Measurements from ENCODE around the gene PTTG1. TPM values are rescaled to one million over a fixed set of nuclear protein-coding genes. Genes with fewer than 3 reads are reported as not detected.

The PTTG1 gene
- total RNA-seq, 6 donors from 2014 or later = 4.3 to 34.8 (median 9.6) TPM

DNA sequence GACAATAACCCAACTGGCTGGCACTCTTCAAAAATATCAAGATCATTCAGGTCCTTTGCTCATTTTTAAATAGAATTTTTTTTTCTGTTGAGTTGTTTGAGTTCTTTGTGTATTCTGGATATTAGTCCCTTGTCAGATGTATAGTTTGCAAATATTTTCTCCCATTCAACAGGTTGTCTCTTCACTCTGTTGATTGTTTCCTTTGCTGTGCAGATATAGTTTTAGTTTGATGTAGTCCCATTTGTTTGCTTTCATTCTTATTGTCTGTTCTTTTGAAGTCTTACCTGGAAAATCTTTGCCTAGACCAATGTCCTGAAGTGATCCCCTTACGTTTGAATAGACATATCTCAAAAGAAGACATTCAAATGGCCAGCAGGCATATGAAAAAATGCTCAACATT lies 22.8 kb downstream of the PTTG1 start:
- no peak overlapping the region for H3K4me3 ChIP-seq
- H3K27ac ChIP-seq = no peak overlapping the region
- TF ChIP-seq POLR2A (IDR thresholded peaks at IDR 0.05) = no peak
- TF ChIP-seq POLR2AphosphoS5 (IDR thresholded peaks at IDR 0.05) = no peak
- no peak for TF ChIP-seq EP300 (IDR thresholded peaks at IDR 0.05)
- TF ChIP-seq, protein P1, sequence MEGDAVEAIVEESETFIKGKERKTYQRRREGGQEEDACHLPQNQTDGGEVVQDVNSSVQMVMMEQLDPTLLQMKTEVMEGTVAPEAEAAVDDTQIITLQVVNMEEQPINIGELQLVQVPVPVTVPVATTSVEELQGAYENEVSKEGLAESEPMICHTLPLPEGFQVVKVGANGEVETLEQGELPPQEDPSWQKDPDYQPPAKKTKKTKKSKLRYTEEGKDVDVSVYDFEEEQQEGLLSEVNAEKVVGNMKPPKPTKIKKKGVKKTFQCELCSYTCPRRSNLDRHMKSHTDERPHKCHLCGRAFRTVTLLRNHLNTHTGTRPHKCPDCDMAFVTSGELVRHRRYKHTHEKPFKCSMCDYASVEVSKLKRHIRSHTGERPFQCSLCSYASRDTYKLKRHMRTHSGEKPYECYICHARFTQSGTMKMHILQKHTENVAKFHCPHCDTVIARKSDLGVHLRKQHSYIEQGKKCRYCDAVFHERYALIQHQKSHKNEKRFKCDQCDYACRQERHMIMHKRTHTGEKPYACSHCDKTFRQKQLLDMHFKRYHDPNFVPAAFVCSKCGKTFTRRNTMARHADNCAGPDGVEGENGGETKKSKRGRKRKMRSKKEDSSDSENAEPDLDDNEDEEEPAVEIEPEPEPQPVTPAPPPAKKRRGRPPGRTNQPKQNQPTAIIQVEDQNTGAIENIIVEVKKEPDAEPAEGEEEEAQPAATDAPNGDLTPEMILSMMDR (IDR thresholded peaks at IDR 0.05) = no peak
- ATAC-seq (ENCODE audit: low FRiP score in 2 of 2) (no peak), DNase-seq (no peak)
- H3K27me3 ChIP-seq = no peaks in the 10 kb centered on the region
- peaks cover 0 to 3% (median 0%) of the 10 kb centered on the region in 4 donors for H3K4me1 ChIP-seq
- WGBS, 2 donors = 82 to 85% methylated on average over 1 of the region's 1 CpG
- no peaks in the 10 kb centered on the region for H3K36me3 ChIP-seq
- no peaks in the 10 kb centered on the region for H3K9me3 ChIP-seq

DNA sequence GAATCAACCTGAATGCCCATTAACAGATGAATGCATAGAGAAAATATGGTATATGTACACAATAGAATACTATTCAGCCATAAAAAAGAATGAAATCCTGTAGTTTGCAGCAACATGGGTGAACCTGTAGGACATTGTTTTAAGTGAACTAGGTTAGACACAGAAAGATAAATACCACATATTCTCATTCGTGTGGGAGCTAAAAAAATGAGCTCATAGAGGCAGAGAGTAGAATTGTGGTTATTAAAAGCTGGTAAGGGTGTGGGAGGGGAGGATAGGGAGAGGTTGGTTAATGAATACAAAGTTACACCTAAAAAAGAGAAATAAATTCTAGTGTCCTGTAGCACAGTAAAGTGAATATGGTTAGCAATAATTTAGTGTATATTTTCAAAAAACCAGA lies 23.5 kb downstream of the PTTG1 start:
- H3K27ac ChIP-seq = no peak overlapping the region
- no peak overlapping the region for H3K4me3 ChIP-seq
- H3K9me3 ChIP-seq = no peaks in the 10 kb centered on the region
- no peak for DNase-seq
- H3K4me1 ChIP-seq = peaks cover 0 to 3% (median 0%) of the 10 kb centered on the region in 4 donors
- no peaks in the 10 kb centered on the region for H3K27me3 ChIP-seq
- WGBS, 2 donors = 77 to 80% methylated on average over 1 of the region's 1 CpG
- H3K36me3 ChIP-seq = no peaks in the 10 kb centered on the region
- TF ChIP-seq, protein P1 (IDR thresholded peaks at IDR 0.05) = no peak
- no peak for TF ChIP-seq POLR2A (IDR thresholded peaks at IDR 0.05)
- no peak for TF ChIP-seq EP300 (IDR thresholded peaks at IDR 0.05)
- TF ChIP-seq POLR2AphosphoS5 (IDR thresholded peaks at IDR 0.05) = no peak
- ATAC-seq (ENCODE audit: low FRiP score in 2 of 2) = no peak

DNA sequence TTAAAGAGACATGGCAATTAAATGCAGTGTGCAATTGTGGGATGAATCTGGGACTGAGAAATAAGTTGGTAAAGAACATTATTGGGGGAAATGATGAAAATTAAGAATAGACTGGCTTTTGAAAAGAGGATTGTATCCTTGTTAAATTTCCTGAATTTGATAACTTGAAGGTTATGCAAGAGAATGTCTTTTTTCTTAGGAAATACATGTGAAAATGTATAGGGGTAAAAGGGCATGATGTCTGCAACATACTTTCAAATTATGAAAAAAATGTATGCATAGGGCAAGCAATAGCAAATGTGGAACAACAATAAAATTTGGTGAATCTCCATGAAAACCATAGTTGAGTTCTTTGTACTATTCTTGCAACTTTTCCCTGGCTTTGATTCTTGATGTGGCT lies 24.1 kb downstream of the PTTG1 start:
- no peaks in the 10 kb centered on the region for H3K9me3 ChIP-seq
- H3K27me3 ChIP-seq = no peaks in the 10 kb centered on the region
- no peak for ATAC-seq (ENCODE audit: low FRiP score in 2 of 2)
- TF ChIP-seq POLR2AphosphoS5 (IDR thresholded peaks at IDR 0.05) (no peak), POLR2A (IDR thresholded peaks at IDR 0.05) (no peak), EP300 (IDR thresholded peaks at IDR 0.05) (no peak)
- TF ChIP-seq, protein P1 (IDR thresholded peaks at IDR 0.05) = no peak
- no peak overlapping the region for H3K4me3 ChIP-seq
- H3K4me1 ChIP-seq = peaks cover 0 to 3% (median 0%) of the 10 kb centered on the region in 4 donors
- H3K27ac ChIP-seq = no peak overlapping the region
- no peaks in the 10 kb centered on the region for H3K36me3 ChIP-seq
- DNase-seq = no peak

DNA sequence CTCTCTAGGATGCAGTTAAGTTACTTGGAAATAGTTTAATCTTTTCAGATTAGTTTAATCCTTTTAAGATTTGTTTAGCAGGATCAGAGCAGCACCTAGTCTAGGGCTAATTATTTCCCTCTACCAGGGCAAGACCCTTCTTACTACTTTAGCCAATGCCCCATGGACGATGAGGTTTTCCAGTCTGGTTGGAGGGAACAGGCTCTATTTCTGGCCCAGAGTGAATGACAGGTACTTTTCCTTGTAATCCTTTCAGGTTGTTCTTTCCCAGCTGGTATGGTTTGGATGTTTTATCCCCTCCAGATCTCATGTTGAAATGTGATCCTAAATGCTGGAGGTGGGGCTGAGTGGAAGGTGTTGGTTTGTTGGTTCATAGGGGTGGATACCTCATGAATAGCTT lies 27.2 kb downstream of the PTTG1 start:
- ATAC-seq (ENCODE audit: low FRiP score in 2 of 2) = no peak
- no peaks in the 10 kb centered on the region for H3K4me1 ChIP-seq
- no peak overlapping the region for H3K27ac ChIP-seq
- TF ChIP-seq POLR2A (IDR thresholded peaks at IDR 0.05) (no peak), EP300 (IDR thresholded peaks at IDR 0.05) (no peak), POLR2AphosphoS5 (IDR thresholded peaks at IDR 0.05) (no peak)
- TF ChIP-seq, protein P1 (IDR thresholded peaks at IDR 0.05) = no peak
- no peaks in the 10 kb centered on the region for H3K36me3 ChIP-seq
- H3K9me3 ChIP-seq = no peaks in the 10 kb centered on the region
- H3K27me3 ChIP-seq = no peaks in the 10 kb centered on the region
- 83 to 94% methylated on average over 1 of the region's 1 CpG for WGBS, 2 donors
- DNase-seq = no peak
- no peak overlapping the region for H3K4me3 ChIP-seq

DNA sequence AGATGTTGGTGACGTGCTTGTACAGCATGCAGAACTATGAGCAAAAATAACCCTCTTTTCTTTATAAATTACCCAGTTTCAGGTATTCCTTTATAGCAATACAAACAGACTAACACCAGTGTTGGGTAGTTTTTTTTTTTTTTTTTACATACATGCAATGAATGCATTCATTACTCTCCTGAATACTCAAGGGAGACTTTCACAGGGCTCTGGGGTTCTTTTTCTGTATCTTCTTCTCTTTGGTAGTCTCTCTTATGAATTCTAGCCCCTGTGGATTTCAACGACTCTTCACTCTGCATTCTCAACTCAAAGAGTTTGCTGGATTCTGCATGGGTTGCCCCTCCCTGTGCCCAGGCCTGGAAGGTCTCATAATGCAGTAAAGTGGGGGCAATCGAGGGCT lies 27.8 kb downstream of the PTTG1 start:
- Histone ChIP-seq H3K36me3 (no peaks in the 10 kb centered on the region), H3K27me3 (no peaks in the 10 kb centered on the region), H3K27ac (no peak overlapping the region), H3K4me3 (no peak overlapping the region), H3K4me1 (no peaks in the 10 kb centered on the region), H3K9me3 (no peaks in the 10 kb centered on the region)
- DNase-seq (no peak), ATAC-seq (ENCODE audit: low FRiP score in 2 of 2) (no peak)
- 87 to 95% methylated on average over 3 of the region's 3 CpGs for WGBS, 2 donors
- TF ChIP-seq, protein P1 (IDR thresholded peaks at IDR 0.05) = no peak
- TF ChIP-seq POLR2AphosphoS5 (IDR thresholded peaks at IDR 0.05) (no peak), POLR2A (IDR thresholded peaks at IDR 0.05) (no peak), EP300 (IDR thresholded peaks at IDR 0.05) (no peak)
